NCI-H748 treated with DMSO at 0.1 percent for 48 hours (cell line): ENCODE data around the gene CRTC1.
A peak's percentile ranks its signal among the peaks of the same experiment; 100 is the strongest.
"Not testable (repeated sequence)": the region's sequence is repeated elsewhere in the genome, so short reads cannot be mapped to it uniquely, and the experiment has no call there.

Experiments
- DNase-seq: peaks from one replicate; lab custom pipeline; 2025; lab: John Stamatoyannopoulos, UW

CRTC1 gene

GRCh38 chr19:18802354-18802753 is 118.9 kb downstream of the CRTC1 start:
- no peak for DNase-seq

GRCh38 chr19:18803550-18804138 is 120.2 kb downstream of the CRTC1 start:
- no peak for DNase-seq

DNA sequence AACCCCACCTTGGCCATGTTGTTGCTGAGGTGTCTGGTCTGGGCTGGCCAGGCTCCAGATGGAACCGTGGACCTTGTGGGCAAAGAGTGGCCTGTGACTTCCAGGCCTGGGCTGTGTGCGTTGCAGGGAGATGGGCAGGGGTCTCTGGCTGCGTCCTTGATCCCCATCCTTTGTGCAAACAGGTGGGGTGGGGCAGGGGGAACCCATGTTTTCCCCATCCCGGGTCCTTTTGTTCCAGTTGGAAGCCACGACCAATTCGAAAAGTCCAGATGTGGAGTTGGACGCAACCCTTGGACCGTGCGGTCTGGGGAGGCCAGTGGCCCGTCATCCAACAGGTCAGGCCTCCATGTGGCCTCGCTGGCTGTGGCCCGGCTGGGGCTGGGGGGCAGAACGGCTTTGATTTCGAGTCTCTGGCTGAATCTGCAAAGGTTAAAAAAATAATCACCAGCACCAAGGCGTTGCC is 120.7 kb downstream of the CRTC1 start:
- DNase-seq = no peak

DNA sequence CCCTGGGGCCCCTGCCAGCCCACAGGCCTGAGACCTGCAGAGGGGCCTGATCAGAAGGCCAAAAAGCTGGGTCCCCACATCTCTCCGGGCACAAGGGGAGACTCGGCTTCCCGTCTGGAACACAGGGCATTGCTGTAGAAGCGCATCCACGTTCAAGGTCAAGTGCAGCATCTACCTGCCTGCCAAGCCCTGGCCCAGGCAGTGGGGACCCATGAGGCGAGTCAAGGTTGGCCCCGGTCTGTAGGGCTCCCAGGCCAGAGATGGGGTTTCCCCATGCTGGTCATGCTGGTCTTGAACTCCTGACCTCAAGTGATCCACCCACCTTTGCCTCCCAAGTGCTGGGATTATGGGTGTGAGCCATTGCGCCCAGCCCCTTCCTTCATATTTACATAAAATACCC is 121.2 kb downstream of the CRTC1 start:
- DNase-seq = no peak

GRCh38 chr19:18807861-18808331 is 124.4 kb downstream of the CRTC1 start:
- no peak for DNase-seq

- DNase-seq = no peak
Observed at GRCh38 chr19:18809149-18809868, 125.8 kb downstream of the CRTC1 start.

- not testable (repeated sequence) for DNase-seq
Observed at GRCh38 chr19:18811638-18812037, 128.2 kb downstream of the CRTC1 start.

DNA sequence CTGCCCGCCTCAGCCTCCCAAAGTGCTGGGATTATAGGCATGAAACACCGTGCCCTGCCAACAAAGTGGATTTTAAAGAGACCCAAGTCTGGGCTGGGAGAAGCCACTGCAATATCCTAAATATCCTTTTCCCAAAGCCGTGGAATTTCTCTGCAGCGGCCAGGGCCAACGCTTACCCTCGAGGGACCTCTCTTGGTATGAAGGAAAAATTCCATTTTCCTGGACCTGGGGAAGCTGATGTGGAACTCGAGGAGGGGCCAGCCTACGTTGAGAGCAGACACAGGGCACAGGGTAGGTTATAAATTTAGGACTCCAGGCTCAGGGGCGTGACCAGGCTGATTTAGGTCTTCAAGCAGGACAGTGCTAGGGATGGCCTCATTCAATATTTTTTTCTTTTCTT is 130.6 kb downstream of the CRTC1 start:
- no peak for DNase-seq

GRCh38 chr19:18815673-18816072 is 132.2 kb downstream of the CRTC1 start:
- no peak for DNase-seq

- DNase-seq = not testable (repeated sequence)
Observed at GRCh38 chr19:18816645-18817044, 133.2 kb downstream of the CRTC1 start.

DNA sequence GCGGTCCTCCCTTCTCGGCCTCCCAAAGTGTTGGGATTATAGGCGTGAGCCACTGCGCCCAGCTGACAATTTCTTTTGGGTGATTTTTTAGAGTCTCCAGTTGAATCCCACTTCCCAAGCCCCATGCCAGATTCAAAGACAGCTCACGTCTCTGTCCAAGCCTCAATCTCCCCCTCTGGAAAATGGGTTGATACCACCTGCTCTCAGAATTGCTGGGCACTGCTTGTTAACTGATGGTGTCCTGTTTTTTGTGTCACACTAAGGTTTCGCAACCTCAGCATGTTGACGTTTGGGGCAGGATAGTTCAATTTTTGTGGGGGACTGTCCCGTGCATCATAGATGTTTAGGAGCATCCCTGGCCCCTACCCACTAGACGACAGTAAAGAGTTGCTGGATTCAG is 134.1 kb downstream of the CRTC1 start:
- no peak for DNase-seq

GRCh38 chr19:18828786-18829185 is 145.3 kb downstream of the CRTC1 start:
- no peak for DNase-seq

GRCh38 chr19:18830488-18830887 is 147.0 kb downstream of the CRTC1 start:
- DNase-seq = no peak

DNA sequence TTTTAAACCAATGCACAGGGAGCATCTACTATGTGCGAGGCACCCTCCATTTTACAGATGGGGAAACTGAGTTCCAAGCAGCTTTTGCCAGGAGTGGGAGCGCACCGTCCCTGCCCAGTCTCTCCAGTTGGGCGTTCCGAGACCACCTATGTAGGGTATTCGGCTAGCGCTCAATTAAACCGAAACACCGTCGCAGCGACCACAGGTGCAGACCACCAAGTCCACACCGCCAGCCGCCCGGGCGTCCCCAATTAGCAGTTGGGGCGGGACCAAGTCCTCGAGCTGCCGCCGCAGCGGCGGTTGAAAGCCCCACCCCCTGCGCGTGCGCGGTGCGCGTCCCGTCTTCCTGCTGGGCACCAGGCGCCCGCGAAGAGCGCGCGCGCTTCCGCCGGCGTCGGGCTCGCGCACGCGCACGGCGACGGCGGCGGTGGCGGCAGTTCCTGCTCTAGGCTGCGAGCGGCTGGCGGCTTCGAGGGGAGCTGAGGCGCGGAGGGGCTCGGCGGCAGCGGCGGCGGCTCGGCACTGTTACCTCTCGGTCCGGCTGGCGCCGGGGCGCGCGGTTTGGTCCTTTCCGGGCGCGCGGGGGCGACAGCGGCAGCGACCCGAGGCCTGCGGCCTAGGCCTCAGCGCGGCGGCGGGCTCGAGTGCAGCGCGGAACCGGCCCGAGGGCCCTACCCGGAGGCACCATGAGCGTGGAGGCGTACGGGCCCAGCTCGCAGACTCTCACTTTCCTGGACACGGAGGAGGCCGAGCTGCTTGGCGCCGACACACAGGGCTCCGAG is 148.2 kb downstream of the CRTC1 start, which contains the start of gene UPF1:
UPF1 (plus strand) TSS at position 436 of the 782 bp plus-strand sequence; CDS start at position 687, 251 bp downstream.
- peak; percentile 53 for DNase-seq
